Esophagus (tissue), 2 donors: ENCODE measurements around the gene OSBPL10. TPM values are rescaled to one million over a fixed set of nuclear protein-coding genes. Genes with fewer than 3 reads are reported as not detected.

Experiments used
- H3K27ac ChIP-seq, 2 donors: one replicate each; pipeline ENCODE4 v1.5.1; 2013; ENCODE audit warnings: low read depth in 2 of 2, mild to moderate bottlenecking in 2 of 2, inconsistent platforms in 1 of 2, low read length in 1 of 2, moderate library complexity in 1 of 2
- H3K27me3 ChIP-seq, 2 donors: one replicate each; pipeline ENCODE4 v1.6.1; 2013; ENCODE audit warnings: low read length in 2 of 2, control low read depth in 1 of 2, mild to moderate bottlenecking in 1 of 2; ENCODE audit not compliant: insufficient read depth in 2 of 2, control insufficient read depth in 1 of 2
- H3K36me3 ChIP-seq, 2 donors: one replicate each; pipeline ENCODE4 v1.6.1; 2013; ENCODE audit warnings: low read length in 1 of 2; ENCODE audit not compliant: control insufficient read depth in 2 of 2, insufficient read depth in 2 of 2
- H3K4me1 ChIP-seq, 2 donors: one replicate each; pipeline ENCODE4 v1.6.1; 2013; ENCODE audit warnings: low read length in 1 of 2; ENCODE audit not compliant: control insufficient read depth in 2 of 2, insufficient read depth in 2 of 2
- H3K4me3 ChIP-seq, 2 donors: one replicate each; pipeline ENCODE4 v1.5.1; 2013; ENCODE audit warnings: low read length in 2 of 2, mild to moderate bottlenecking in 2 of 2, low read depth in 1 of 2, moderate library complexity in 1 of 2
- H3K9me3 ChIP-seq, 2 donors: one replicate each; pipeline ENCODE4 v1.6.1; 2013; ENCODE audit warnings: mild to moderate bottlenecking in 2 of 2, low read depth in 1 of 2, low read length in 1 of 2, moderate library complexity in 1 of 2; ENCODE audit not compliant: control insufficient read depth in 2 of 2, insufficient read depth in 1 of 2
- WGBS, 2 donors: extraction: QIAGEN DNeasy Blood & Tissue Kit; methylation state at CpG; one replicate each; pipeline ENCODE4 v1.1.7; 2013; 5-methylcytosine and 5-hydroxymethylcytosine counted together
- polyA plus RNA-seq, 2 donors: library from polyadenylated mRNA; stranded (reverse); fragments of 200-250 nt; gene quantifications; one replicate each; pipeline ENCODE4 v1.2.3, GENCODE V29; 2013
- donor health status: healthy with polysubstance abuse.
- donor health status: Bipolar disorder and iron deficiency.

The OSBPL10 gene
- polyA plus RNA-seq, 2 donors, result 6.4 to 9.0 TPM

- no peaks in the 10 kb centered on the region for H3K27me3 ChIP-seq
- no peaks in the 10 kb centered on the region for H3K36me3 ChIP-seq
- no peak overlapping the region for H3K27ac ChIP-seq
- peaks cover 3 to 4% of the 10 kb centered on the region in 2 donors for H3K4me1 ChIP-seq
- WGBS, 2 donors, result 88 to 91% methylated on average over 5 of the region's 5 CpGs
- H3K4me3 ChIP-seq, result no peak overlapping the region
- H3K9me3 ChIP-seq, result no peaks in the 10 kb centered on the region
Observed at GRCh38 chr3:31758322-31758965, 222.6 kb downstream of the OSBPL10 start.

DNA sequence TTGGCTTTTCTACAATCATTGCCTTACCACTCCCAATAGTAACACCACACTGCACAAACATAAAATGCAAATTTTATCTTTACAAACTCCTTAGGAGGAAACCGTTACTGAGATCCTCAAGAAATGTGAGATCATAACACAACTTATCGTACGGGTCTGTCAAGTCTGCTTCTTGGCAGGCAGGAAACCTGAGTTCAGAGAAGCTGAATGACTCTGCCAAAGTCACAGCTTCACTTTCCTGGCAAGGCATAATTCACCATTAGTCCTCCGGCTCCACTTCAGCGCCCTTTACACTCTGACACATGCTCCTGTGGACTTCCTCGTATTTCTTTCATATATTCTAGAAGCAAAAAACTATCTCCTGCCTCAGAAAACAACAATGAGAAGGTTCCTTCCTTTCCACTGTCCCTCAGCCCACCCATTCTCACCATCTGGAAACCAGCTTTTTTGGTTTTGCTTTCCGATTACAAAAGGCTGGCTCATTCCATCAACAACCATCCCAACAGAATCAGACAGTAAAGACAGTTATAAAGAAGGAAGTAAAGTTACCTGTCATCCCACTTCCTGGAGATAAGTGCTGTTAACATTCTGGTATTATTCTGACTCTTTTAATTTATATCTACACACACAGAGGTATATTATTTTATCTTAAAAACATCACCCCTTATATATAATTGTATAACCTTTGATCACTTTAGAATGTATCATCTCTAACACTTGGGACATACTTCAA, 225.0 kb downstream of the OSBPL10 start:
- Histone ChIP-seq H3K9me3 (no peaks in the 10 kb centered on the region), H3K4me3 (no peak overlapping the region), H3K36me3 (no peaks in the 10 kb centered on the region), H3K4me1 (peaks cover 0 to 4% of the 10 kb centered on the region in 2 donors), H3K27ac (peak overlapping the region in 1 of 2 donors; percentile 41), H3K27me3 (no peaks in the 10 kb centered on the region)
- WGBS, 2 donors, result 29 to 30% methylated on average over 7 of the region's 7 CpGs

DNA sequence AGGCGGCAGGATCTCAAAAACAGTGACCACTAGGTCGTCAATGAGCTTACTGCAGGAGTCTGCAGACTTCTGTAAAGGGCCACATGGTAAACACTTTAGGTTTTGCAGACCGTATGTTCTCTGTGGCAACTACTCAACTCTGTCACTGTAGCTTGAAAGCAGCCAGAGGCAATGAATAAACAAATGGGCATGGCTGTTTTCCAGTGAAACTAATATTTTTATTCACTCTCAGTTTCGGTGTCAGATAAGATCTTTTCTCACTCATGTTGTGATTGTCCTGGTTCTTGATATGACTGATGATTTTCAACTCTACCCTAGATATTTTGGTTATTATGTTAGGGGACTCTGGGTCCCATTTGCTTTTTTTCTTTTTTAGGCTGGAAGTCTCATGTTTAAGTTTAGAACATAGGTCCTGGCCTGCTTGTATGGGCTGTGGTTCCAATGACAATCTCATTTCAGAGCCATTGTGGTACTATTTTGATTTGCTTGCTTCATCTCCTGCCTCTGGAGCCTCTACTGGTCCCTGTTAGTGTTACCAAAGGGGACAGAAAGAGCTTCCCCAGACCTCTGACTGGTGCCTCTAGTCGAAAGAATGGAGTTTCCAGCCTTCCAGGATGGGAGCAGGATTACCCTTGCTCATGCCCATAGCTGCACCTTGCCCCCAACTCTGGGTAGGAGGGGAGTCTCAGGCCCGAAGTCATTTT, 226.3 kb downstream of the OSBPL10 start:
- Histone ChIP-seq H3K27ac (no peak overlapping the region), H3K4me3 (no peak overlapping the region), H3K27me3 (no peaks in the 10 kb centered on the region), H3K4me1 (peaks cover 0 to 4% of the 10 kb centered on the region in 2 donors), H3K36me3 (no peaks in the 10 kb centered on the region), H3K9me3 (no peaks in the 10 kb centered on the region)
- WGBS, 2 donors, result 67 to 68% methylated on average over 6 of the region's 6 CpGs

GRCh38 chr3:31753050-31753425, 228.0 kb downstream of the OSBPL10 start:
- Histone ChIP-seq H3K4me1 (peaks cover 0 to 4% of the 10 kb centered on the region in 2 donors), H3K9me3 (no peaks in the 10 kb centered on the region), H3K27ac (peak overlapping the region in 1 of 2 donors; percentile 67), H3K27me3 (no peaks in the 10 kb centered on the region), H3K36me3 (no peaks in the 10 kb centered on the region), H3K4me3 (no peak overlapping the region)
- 71 to 78% methylated on average over 7 of the region's 7 CpGs for WGBS, 2 donors

DNA sequence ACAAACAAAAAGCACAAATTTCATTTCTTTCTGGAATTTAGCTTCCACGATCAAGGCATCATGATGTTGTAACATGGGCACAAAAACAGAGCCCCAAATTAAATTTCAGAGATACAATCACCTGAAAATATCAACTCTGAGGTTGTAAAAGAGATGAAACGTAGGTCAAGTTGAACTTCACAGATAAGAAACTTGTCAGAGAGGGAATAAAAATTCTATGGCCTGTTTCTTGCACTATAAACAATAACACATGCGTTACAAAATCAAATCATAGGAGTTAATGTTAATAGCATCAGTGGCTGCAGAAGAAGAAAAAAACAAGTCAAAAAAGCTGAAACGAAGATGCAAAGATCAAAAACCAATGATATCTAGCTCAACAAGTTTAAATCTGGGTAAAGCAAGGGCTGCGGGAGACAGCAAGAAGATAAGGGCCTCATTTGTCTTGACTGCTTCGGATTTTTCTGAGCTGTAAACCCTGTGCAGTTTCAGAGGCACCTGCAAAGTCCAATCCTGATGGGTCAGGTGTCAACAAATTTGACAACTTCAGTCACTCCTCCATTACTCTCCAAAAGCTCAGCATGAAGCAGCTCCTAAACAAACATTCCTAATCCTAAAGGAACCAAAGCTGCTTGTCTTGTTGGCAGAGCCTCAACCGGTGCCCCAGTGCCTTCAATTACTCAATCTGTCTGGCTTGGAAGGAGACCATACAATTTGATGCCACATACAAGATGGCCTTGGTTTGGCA, 228.6 kb downstream of the OSBPL10 start:
- no peaks in the 10 kb centered on the region for H3K36me3 ChIP-seq
- H3K9me3 ChIP-seq, result no peaks in the 10 kb centered on the region
- peak overlapping the region in 1 of 2 donors; percentile 67 for H3K27ac ChIP-seq
- H3K4me3 ChIP-seq, result no peak overlapping the region
- H3K27me3 ChIP-seq, result no peaks in the 10 kb centered on the region
- 79 to 81% methylated on average over 7 of the region's 7 CpGs for WGBS, 2 donors
- peaks cover 0 to 4% of the 10 kb centered on the region in 2 donors for H3K4me1 ChIP-seq

GRCh38 chr3:31750341-31750740, 230.7 kb downstream of the OSBPL10 start:
- peaks cover 0 to 4% of the 10 kb centered on the region in 2 donors for H3K4me1 ChIP-seq
- H3K27me3 ChIP-seq, result no peaks in the 10 kb centered on the region
- H3K36me3 ChIP-seq, result no peaks in the 10 kb centered on the region
- no peaks in the 10 kb centered on the region for H3K9me3 ChIP-seq
- no peak overlapping the region for H3K27ac ChIP-seq
- H3K4me3 ChIP-seq, result no peak overlapping the region
- 53 to 54% methylated on average over 2 of the region's 2 CpGs for WGBS, 2 donors

GRCh38 chr3:31748933-31749295, 232.1 kb downstream of the OSBPL10 start:
- Histone ChIP-seq H3K4me1 (no peaks in the 10 kb centered on the region), H3K36me3 (no peaks in the 10 kb centered on the region), H3K4me3 (no peak overlapping the region), H3K27ac (no peak overlapping the region), H3K9me3 (no peaks in the 10 kb centered on the region), H3K27me3 (no peaks in the 10 kb centered on the region)
- WGBS, 2 donors, result 77 to 79% methylated on average over 5 of the region's 5 CpGs

DNA sequence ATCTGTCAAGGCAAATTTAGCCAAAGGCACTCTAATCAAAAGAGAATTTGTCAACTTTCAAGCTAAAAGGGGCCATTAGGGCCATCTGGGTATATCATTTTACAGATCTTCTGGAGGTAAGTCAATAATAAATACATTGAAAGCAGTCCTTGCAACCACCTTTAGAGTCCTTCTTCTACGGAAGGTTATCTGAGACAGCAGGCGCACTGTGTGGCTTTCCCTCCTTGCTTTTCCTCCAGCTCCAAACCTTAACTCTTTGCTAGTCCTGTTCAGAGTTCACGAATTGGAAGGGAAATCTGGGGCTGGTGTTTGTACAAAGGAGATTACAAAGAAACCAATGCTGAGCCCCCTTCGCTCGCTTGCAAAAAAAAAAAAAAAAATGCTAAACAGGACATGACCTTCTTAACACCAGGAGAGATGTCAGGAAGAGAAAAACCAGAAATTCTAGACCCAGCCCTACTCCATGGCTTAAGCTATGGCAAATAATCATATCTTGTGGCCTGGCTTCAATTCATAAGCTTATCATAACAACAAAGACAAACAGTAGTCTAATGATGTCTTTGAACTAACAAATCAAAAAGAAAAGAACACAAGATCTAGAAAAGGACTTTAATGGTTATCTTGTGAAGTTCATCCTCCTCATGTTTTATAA, 232.7 kb downstream of the OSBPL10 start:
- no peak overlapping the region for H3K4me3 ChIP-seq
- WGBS, 2 donors, result 69 to 84% methylated on average over 5 of the region's 5 CpGs
- no peaks in the 10 kb centered on the region for H3K9me3 ChIP-seq
- no peaks in the 10 kb centered on the region for H3K36me3 ChIP-seq
- no peaks in the 10 kb centered on the region for H3K27me3 ChIP-seq
- no peak overlapping the region for H3K27ac ChIP-seq
- H3K4me1 ChIP-seq, result no peaks in the 10 kb centered on the region

- 93 to 94% methylated on average over 9 of the region's 9 CpGs for whole genome bisulfite sequencing, 2 donors
- Histone ChIP-seq H3K27ac (no peak overlapping the region), H3K9me3 (no peaks in the 10 kb centered on the region), H3K4me3 (no peak overlapping the region), H3K36me3 (no peaks in the 10 kb centered on the region), H3K4me1 (no peaks in the 10 kb centered on the region), H3K27me3 (no peaks in the 10 kb centered on the region)
Observed at GRCh38 chr3:31747785-31748184, 233.3 kb downstream of the OSBPL10 start.
